ENCODE results near the gene UBE3C.

UBE3C gene

GRCh38 chr7:157306846-157307838, 168.4 kb downstream of the UBE3C start:
- no peak overlapping the region for H3K27ac ChIP-seq (ENCODE audit: low read length, poor library complexity, severe bottlenecking)
- H3K4me2 ChIP-seq (ENCODE audit: low read length, poor library complexity, severe bottlenecking): no peak overlapping the region
- no peak overlapping the region for H2BK15ac ChIP-seq (ENCODE audit: low read depth, poor library complexity, severe bottlenecking)
- no peak overlapping the region for H3K23ac ChIP-seq (ENCODE audit: low read length in 2 of 2)
- H2AFZ ChIP-seq (ENCODE audit: low read depth, low read length): no peak overlapping the region
- peak overlapping the region; percentile 46 for H2AK5ac ChIP-seq (ENCODE audit: low read length, severe bottlenecking)
- peaks cover 23% of the 10 kb centered on the region for H3K4me1 ChIP-seq (ENCODE audit: control insufficient read depth, insufficient read depth, low read depth, low read length)
- H3K14ac ChIP-seq (ENCODE audit: low read length in 2 of 2): no peak overlapping the region
- no peak overlapping the region for H2BK5ac ChIP-seq (ENCODE audit: low read depth, low read length, poor library complexity, severe bottlenecking)
- no peak overlapping the region for H2BK12ac ChIP-seq (ENCODE audit: low read length in 2 of 2)
- no peak overlapping the region for H4K91ac ChIP-seq (ENCODE audit: low read length)
- H3K18ac ChIP-seq (ENCODE audit: low read depth in 1 of 2, low read length in 2 of 2): no peak overlapping the region
- 87% methylated on average over 27 of the region's 27 CpGs for WGBS
- H3K4me3 ChIP-seq (ENCODE audit: insufficient read depth in 1 of 2, low read depth in 1 of 2, low read length in 2 of 2): no peak overlapping the region
- no peak overlapping the region for H3K4ac ChIP-seq (ENCODE audit: low read depth in 1 of 2, low read length in 2 of 2)
- H3K9ac ChIP-seq (ENCODE audit: low read length): no peak overlapping the region
- H3K79me1 ChIP-seq (replicated peaks; ENCODE audit: low read length, poor library complexity, severe bottlenecking): no peaks in the 10 kb centered on the region
- H4K8ac ChIP-seq (ENCODE audit: low read length): peak overlapping the region; percentile 10
- no peaks in the 10 kb centered on the region for H3K9me3 ChIP-seq (ENCODE audit: control insufficient read depth, low read length)
- no peak for DNase-seq
- no peaks in the 10 kb centered on the region for H3K36me3 ChIP-seq (ENCODE audit: control insufficient read depth in 1 of 2, insufficient read depth in 2 of 2, low read depth in 1 of 2, low read length in 2 of 2)
- no peak overlapping the region for H2BK120ac ChIP-seq (ENCODE audit: low read depth, low read length)
- H3K27me3 ChIP-seq (ENCODE audit: control insufficient read depth in 1 of 2, insufficient read depth in 1 of 2, low read length in 2 of 2): no peaks in the 10 kb centered on the region

- Histone ChIP-seq H3K23ac (ENCODE audit: low read length in 2 of 2) (no peak overlapping the region), H3K27ac (ENCODE audit: low read length, poor library complexity, severe bottlenecking) (peak overlapping the region; percentile 100), H2AK5ac (ENCODE audit: low read length, severe bottlenecking) (peak overlapping the region; percentile 96), H3K79me1 (replicated peaks; ENCODE audit: low read length, poor library complexity, severe bottlenecking) (no peaks in the 10 kb centered on the region), H3K9ac (ENCODE audit: low read length) (peak overlapping the region; percentile 55), H3K4me2 (ENCODE audit: low read length, poor library complexity, severe bottlenecking) (peak overlapping the region; percentile 43), H3K14ac (ENCODE audit: low read length in 2 of 2) (no peak overlapping the region), H3K4me3 (ENCODE audit: insufficient read depth in 1 of 2, low read depth in 1 of 2, low read length in 2 of 2) (peak overlapping the region in 1 of 2 experiments; percentile 54), H2BK12ac (ENCODE audit: low read length in 2 of 2) (peak overlapping the region; percentile 75 to 78), H4K91ac (ENCODE audit: low read length) (no peak overlapping the region), H3K18ac (ENCODE audit: low read depth in 1 of 2, low read length in 2 of 2) (peak overlapping the region in 1 of 2 experiments; percentile 93), H2BK15ac (ENCODE audit: low read depth, poor library complexity, severe bottlenecking) (no peak overlapping the region), H3K36me3 (ENCODE audit: control insufficient read depth in 1 of 2, insufficient read depth in 2 of 2, low read depth in 1 of 2, low read length in 2 of 2) (no peaks in the 10 kb centered on the region), H2BK5ac (ENCODE audit: low read depth, low read length, poor library complexity, severe bottlenecking) (peak overlapping the region; percentile 99), H3K4ac (ENCODE audit: low read depth in 1 of 2, low read length in 2 of 2) (no peak overlapping the region), H4K8ac (ENCODE audit: low read length) (peak overlapping the region; percentile 19), H3K9me3 (ENCODE audit: control insufficient read depth, low read length) (no peaks in the 10 kb centered on the region), H2AFZ (ENCODE audit: low read depth, low read length) (no peak overlapping the region), H3K27me3 (ENCODE audit: control insufficient read depth in 1 of 2, insufficient read depth in 1 of 2, low read length in 2 of 2) (no peaks in the 10 kb centered on the region), H3K4me1 (ENCODE audit: control insufficient read depth, insufficient read depth, low read depth, low read length) (peaks cover 21% of the 10 kb centered on the region), H2BK120ac (ENCODE audit: low read depth, low read length) (peak overlapping the region; percentile 12)
- peak; percentile 89 for DNase-seq
- 6% methylated on average over 10 of the region's 10 CpGs for WGBS
Observed at GRCh38 chr7:157309988-157310668, 171.4 kb downstream of the UBE3C start.

- H2AFZ ChIP-seq (ENCODE audit: low read depth, low read length): no peak overlapping the region
- no peaks in the 10 kb centered on the region for H3K79me1 ChIP-seq (replicated peaks; ENCODE audit: low read length, poor library complexity, severe bottlenecking)
- DNase-seq: peak; percentile 48
- no peaks in the 10 kb centered on the region for H3K36me3 ChIP-seq (ENCODE audit: control insufficient read depth in 1 of 2, insufficient read depth in 2 of 2, low read depth in 1 of 2, low read length in 2 of 2)
- H3K14ac ChIP-seq (ENCODE audit: low read length in 2 of 2): no peak overlapping the region
- H3K27me3 ChIP-seq (ENCODE audit: control insufficient read depth in 1 of 2, insufficient read depth in 1 of 2, low read length in 2 of 2): no peaks in the 10 kb centered on the region
- peak overlapping the region; percentile 95 for H2BK5ac ChIP-seq (ENCODE audit: low read depth, low read length, poor library complexity, severe bottlenecking)
- peak overlapping the region; percentile 84 for H4K8ac ChIP-seq (ENCODE audit: low read length)
- peak overlapping the region; percentile 65 for H4K91ac ChIP-seq (ENCODE audit: low read length)
- peak overlapping the region; percentile 99 for H3K27ac ChIP-seq (ENCODE audit: low read length, poor library complexity, severe bottlenecking)
- H3K23ac ChIP-seq (ENCODE audit: low read length in 2 of 2): no peak overlapping the region
- no peak overlapping the region for H2BK15ac ChIP-seq (ENCODE audit: low read depth, poor library complexity, severe bottlenecking)
- peak overlapping the region; percentile 73 to 85 for H3K4ac ChIP-seq (ENCODE audit: low read depth in 1 of 2, low read length in 2 of 2)
- peak overlapping the region; percentile 81 to 95 for H2BK12ac ChIP-seq (ENCODE audit: low read length in 2 of 2)
- H3K9me3 ChIP-seq (ENCODE audit: control insufficient read depth, low read length): no peaks in the 10 kb centered on the region
- 63% methylated on average over 7 of the region's 7 CpGs for WGBS
- peak overlapping the region; percentile 57 to 61 for H3K18ac ChIP-seq (ENCODE audit: low read depth in 1 of 2, low read length in 2 of 2)
- no peak overlapping the region for H2BK120ac ChIP-seq (ENCODE audit: low read depth, low read length)
- no peak overlapping the region for H3K4me3 ChIP-seq (ENCODE audit: insufficient read depth in 1 of 2, low read depth in 1 of 2, low read length in 2 of 2)
- H2AK5ac ChIP-seq (ENCODE audit: low read length, severe bottlenecking): peak overlapping the region; percentile 100
- no peak overlapping the region for H3K4me2 ChIP-seq (ENCODE audit: low read length, poor library complexity, severe bottlenecking)
- H3K4me1 ChIP-seq (ENCODE audit: control insufficient read depth, insufficient read depth, low read depth, low read length): peaks cover 21% of the 10 kb centered on the region
- H3K9ac ChIP-seq (ENCODE audit: low read length): peak overlapping the region; percentile 55
Observed at GRCh38 chr7:157310676-157311185, 172.0 kb downstream of the UBE3C start.

GRCh38 chr7:157312941-157313340, 174.2 kb downstream of the UBE3C start:
- no peak overlapping the region for H2AFZ ChIP-seq (ENCODE audit: low read depth, low read length)
- H3K9me3 ChIP-seq (ENCODE audit: control insufficient read depth, low read length): no peaks in the 10 kb centered on the region
- H3K23ac ChIP-seq (ENCODE audit: low read length in 2 of 2): no peak overlapping the region
- H3K27me3 ChIP-seq (ENCODE audit: control insufficient read depth in 1 of 2, insufficient read depth in 1 of 2, low read length in 2 of 2): no peaks in the 10 kb centered on the region
- no peak overlapping the region for H3K18ac ChIP-seq (ENCODE audit: low read depth in 1 of 2, low read length in 2 of 2)
- no peak overlapping the region for H3K9ac ChIP-seq (ENCODE audit: low read length)
- H3K27ac ChIP-seq (ENCODE audit: low read length, poor library complexity, severe bottlenecking): no peak overlapping the region
- no peak overlapping the region for H2BK12ac ChIP-seq (ENCODE audit: low read length in 2 of 2)
- H3K36me3 ChIP-seq (ENCODE audit: control insufficient read depth in 1 of 2, insufficient read depth in 2 of 2, low read depth in 1 of 2, low read length in 2 of 2): no peaks in the 10 kb centered on the region
- no peak overlapping the region for H4K91ac ChIP-seq (ENCODE audit: low read length)
- H3K4me2 ChIP-seq (ENCODE audit: low read length, poor library complexity, severe bottlenecking): no peak overlapping the region
- no peak overlapping the region for H2BK15ac ChIP-seq (ENCODE audit: low read depth, poor library complexity, severe bottlenecking)
- H3K79me1 ChIP-seq (replicated peaks; ENCODE audit: low read length, poor library complexity, severe bottlenecking): no peaks in the 10 kb centered on the region
- 92% methylated on average over 6 of the region's 7 CpGs for WGBS
- no peak overlapping the region for H3K4me3 ChIP-seq (ENCODE audit: insufficient read depth in 1 of 2, low read depth in 1 of 2, low read length in 2 of 2)
- H4K8ac ChIP-seq (ENCODE audit: low read length): no peak overlapping the region
- DNase-seq: no peak
- no peak overlapping the region for H2BK5ac ChIP-seq (ENCODE audit: low read depth, low read length, poor library complexity, severe bottlenecking)
- H3K4ac ChIP-seq (ENCODE audit: low read depth in 1 of 2, low read length in 2 of 2): no peak overlapping the region
- H3K4me1 ChIP-seq (ENCODE audit: control insufficient read depth, insufficient read depth, low read depth, low read length): peaks cover 20% of the 10 kb centered on the region
- H2AK5ac ChIP-seq (ENCODE audit: low read length, severe bottlenecking): no peak overlapping the region
- H3K14ac ChIP-seq (ENCODE audit: low read length in 2 of 2): no peak overlapping the region
- no peak overlapping the region for H2BK120ac ChIP-seq (ENCODE audit: low read depth, low read length)

Data from mesenchymal stem cell (in vitro differentiated cells and primary cell).